Measurements from ENCODE around the gene WHAMM. TPM values are rescaled to one million over a fixed set of nuclear protein-coding genes. Genes with fewer than 3 reads are reported as not detected.

WHAMM gene
- total RNA-seq, 6 donors from 2014 or later: 10.6 to 15.7 (median 11.6) TPM

DNA sequence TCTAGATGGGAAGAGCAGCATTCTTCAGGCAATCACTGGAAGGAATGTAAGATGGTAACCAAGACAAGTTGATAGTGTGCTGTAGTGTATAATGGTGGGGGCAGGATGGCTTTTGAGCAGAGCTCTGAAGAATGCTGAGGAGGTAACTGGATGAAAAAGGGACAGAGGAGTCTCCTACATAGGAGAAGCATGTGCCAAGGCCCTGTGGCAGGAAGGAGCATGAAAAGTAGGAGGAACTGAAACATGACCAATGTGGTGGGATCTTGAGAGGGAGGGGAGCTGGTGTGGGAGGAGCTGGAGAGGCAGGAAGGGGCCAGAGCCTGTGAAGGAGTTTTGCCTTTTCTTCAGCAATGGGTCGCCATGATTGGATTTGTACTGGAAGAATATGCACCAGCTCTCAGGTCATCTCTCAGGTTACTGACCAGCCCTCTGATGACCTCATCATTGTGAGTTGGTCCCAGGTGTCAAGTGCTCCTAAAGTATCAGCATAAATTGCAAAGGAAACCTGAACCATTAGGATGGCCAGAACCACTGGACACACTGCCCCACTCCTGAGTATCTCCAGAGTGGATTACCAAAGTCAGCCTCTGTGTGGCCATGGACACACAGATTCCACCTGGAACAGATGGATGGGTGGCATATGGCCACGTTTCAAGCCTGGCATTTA is 42.1 kb upstream of the WHAMM start:
- DNase-seq (no peak), ATAC-seq (ENCODE audit: low FRiP score in 2 of 2) (no peak)
- no peak overlapping the region for H3K27ac ChIP-seq
- H3K27me3 ChIP-seq: no peaks in the 10 kb centered on the region
- TF ChIP-seq EP300 (IDR thresholded peaks at IDR 0.05): no peak
- TF ChIP-seq, protein P1, sequence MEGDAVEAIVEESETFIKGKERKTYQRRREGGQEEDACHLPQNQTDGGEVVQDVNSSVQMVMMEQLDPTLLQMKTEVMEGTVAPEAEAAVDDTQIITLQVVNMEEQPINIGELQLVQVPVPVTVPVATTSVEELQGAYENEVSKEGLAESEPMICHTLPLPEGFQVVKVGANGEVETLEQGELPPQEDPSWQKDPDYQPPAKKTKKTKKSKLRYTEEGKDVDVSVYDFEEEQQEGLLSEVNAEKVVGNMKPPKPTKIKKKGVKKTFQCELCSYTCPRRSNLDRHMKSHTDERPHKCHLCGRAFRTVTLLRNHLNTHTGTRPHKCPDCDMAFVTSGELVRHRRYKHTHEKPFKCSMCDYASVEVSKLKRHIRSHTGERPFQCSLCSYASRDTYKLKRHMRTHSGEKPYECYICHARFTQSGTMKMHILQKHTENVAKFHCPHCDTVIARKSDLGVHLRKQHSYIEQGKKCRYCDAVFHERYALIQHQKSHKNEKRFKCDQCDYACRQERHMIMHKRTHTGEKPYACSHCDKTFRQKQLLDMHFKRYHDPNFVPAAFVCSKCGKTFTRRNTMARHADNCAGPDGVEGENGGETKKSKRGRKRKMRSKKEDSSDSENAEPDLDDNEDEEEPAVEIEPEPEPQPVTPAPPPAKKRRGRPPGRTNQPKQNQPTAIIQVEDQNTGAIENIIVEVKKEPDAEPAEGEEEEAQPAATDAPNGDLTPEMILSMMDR (IDR thresholded peaks at IDR 0.05): no peak
- no peak overlapping the region for H3K4me3 ChIP-seq
- H3K36me3 ChIP-seq: peaks cover 0 to 3% (median 1%) of the 10 kb centered on the region in 4 donors
- no peaks in the 10 kb centered on the region for H3K9me3 ChIP-seq
- 79 to 100% methylated on average over 2 of the region's 2 CpGs for WGBS, 2 donors
- H3K4me1 ChIP-seq: no peaks in the 10 kb centered on the region

DNA sequence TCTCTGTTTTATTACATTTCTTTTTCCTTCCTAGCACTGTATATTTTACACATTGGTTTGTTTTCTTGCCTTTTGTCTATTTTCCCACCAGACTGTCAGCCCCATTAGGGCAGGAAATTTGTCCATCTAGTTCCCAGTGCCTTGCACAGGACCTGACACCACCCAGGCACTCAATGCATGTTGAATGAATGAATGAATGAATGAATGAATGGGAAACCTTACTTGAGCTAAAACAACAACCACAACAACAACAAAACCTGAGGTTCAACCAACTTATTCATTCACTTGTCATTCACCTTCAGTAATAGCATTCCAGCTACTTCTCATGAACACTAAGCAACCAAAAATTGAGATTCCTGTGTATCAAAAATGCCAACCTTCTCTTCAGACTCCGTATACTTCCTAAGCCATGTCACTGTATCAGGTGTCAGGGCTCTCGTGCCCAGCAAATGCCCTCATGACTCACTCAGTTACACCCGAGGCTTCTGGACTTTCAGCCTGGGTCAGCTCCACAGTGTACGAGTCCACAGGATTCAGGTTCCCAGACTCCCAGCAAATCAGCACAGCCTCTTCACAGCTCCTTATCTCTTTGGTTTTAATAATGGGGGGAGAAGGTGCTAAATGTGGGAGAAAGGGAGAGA is 40.9 kb upstream of the WHAMM start:
- Histone ChIP-seq H3K36me3 (peaks cover 0 to 3% (median 0%) of the 10 kb centered on the region in 4 donors), H3K4me3 (no peak overlapping the region), H3K9me3 (no peaks in the 10 kb centered on the region), H3K27me3 (no peaks in the 10 kb centered on the region), H3K4me1 (no peaks in the 10 kb centered on the region), H3K27ac (no peak overlapping the region)
- no peak for DNase-seq
- no peak for ATAC-seq (ENCODE audit: low FRiP score in 2 of 2)
- TF ChIP-seq EP300 (IDR thresholded peaks at IDR 0.05) (no peak), POLR2AphosphoS5 (IDR thresholded peaks at IDR 0.05) (no peak), POLR2A (IDR thresholded peaks at IDR 0.05) (no peak)
- TF ChIP-seq, protein P1 (IDR thresholded peaks at IDR 0.05): no peak
- WGBS, 2 donors: 85 to 91% methylated on average over 4 of the region's 4 CpGs

DNA sequence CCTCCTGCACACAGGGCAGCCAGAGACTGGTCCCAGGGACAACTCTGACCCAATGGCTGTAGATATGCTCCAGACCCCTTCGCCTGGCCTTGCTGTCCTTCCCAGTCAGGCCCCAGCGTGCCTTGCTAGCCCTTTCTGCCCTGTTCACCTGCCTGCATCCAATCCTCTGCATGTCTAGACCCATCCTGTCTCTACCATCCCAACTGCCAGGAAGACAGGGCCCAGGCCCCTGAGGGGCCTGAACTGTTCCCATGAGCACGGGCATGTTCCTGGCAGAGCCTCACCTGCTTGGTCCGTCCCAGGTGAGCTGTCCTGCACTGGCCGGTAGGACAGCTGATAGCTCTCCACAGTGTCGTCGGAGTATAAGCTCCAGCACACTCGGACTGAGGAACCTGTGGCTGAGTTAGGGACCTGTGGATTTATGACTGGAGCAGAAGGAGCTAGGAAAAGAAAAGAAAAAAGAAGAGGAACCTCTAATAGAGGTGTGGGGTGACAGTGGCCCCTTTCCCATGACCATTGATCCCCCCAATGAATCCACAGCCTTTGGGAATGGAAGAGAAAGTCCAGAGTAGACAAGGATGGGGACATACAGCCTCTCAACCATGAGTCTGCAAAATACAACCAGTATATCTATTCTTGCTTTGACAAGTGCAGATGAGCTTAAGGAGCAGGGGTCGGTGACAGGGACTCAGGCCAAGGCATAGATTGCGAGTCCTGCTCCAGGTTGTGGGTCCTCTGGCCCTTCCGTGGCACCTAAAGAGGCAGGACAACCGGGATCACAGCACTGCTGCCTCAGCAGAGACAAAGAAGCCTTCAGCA is 37.4 kb upstream of the WHAMM start:
- no peaks in the 10 kb centered on the region for H3K9me3 ChIP-seq
- TF ChIP-seq POLR2A (IDR thresholded peaks at IDR 0.05): no peak
- TF ChIP-seq POLR2AphosphoS5 (IDR thresholded peaks at IDR 0.05): no peak
- TF ChIP-seq EP300 (IDR thresholded peaks at IDR 0.05): no peak
- TF ChIP-seq, protein P1 (IDR thresholded peaks at IDR 0.05): no peak
- H3K27ac ChIP-seq: no peak overlapping the region
- H3K27me3 ChIP-seq: no peaks in the 10 kb centered on the region
- no peaks in the 10 kb centered on the region for H3K4me1 ChIP-seq
- WGBS, 2 donors: 85 to 89% methylated on average over 11 to 12 of the region's 12 CpGs
- DNase-seq (no peak), ATAC-seq (ENCODE audit: low FRiP score in 2 of 2) (peak in 1 of 2 donors; percentile 32)
- H3K4me3 ChIP-seq: no peak overlapping the region
- H3K36me3 ChIP-seq: no peaks in the 10 kb centered on the region

DNA sequence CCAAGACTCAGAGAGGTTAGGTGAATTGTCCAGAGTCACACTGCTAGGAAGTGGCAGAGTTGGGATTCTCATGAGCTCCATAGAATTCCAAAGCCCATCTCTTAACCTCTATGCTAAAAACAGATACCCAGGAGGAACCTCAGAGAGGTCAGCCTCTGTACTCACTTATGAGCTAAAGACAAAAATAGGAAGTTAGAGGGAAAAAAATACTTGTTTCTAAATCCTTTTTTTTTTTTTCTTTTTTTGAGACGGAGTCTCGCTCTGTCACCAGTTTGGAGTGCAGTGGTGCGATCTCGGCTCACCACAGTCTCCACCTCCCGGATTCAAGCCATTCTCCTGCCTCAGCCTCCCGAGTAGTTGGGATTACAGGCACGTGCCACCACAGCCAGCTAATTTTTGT is 34.9 kb upstream of the WHAMM start:
- DNase-seq (no peak), ATAC-seq (ENCODE audit: low FRiP score in 2 of 2) (no peak)
- no peaks in the 10 kb centered on the region for H3K9me3 ChIP-seq
- H3K27me3 ChIP-seq: no peaks in the 10 kb centered on the region
- H3K27ac ChIP-seq: no peak overlapping the region
- no peaks in the 10 kb centered on the region for H3K36me3 ChIP-seq
- H3K4me1 ChIP-seq: no peaks in the 10 kb centered on the region
- 65 to 79% methylated on average over 7 of the region's 7 CpGs for WGBS, 2 donors
- no peak overlapping the region for H3K4me3 ChIP-seq
- TF ChIP-seq, protein P1 (IDR thresholded peaks at IDR 0.05): no peak
- TF ChIP-seq POLR2AphosphoS5 (IDR thresholded peaks at IDR 0.05): no peak
- TF ChIP-seq POLR2A (IDR thresholded peaks at IDR 0.05): no peak
- no peak for TF ChIP-seq EP300 (IDR thresholded peaks at IDR 0.05)
